GM12891 (cell line): ENCODE data around the gene SLC48A1.

ENCODE experiments used
- POLR2A ChIP-seq: IDR thresholded peaks from 2 replicates; pipeline ENCODE4 v1.6.1; 2011; ENCODE audit warnings: low read depth, low read length, control low read depth
- POLR2AphosphoS5 ChIP-seq: IDR thresholded peaks from 2 replicates; pipeline ENCODE4 v1.6.1; 2011; ENCODE audit warnings: low read depth, low read length, control low read depth
- TAF1 ChIP-seq: IDR thresholded peaks from 2 replicates; pipeline ENCODE4 v1.6.1; 2011; ENCODE audit warnings: low read depth, low read length, control low read depth

- no peak for TF ChIP-seq POLR2A
- no peak for TF ChIP-seq POLR2AphosphoS5
- TF ChIP-seq TAF1: no peak
Measured at GRCh38 chr12:47750916-47751470, 22.0 kb upstream of the SLC48A1 start.
